Measurements from ENCODE around the gene UBXN4.
"Not testable (repeated sequence)": the region's sequence is repeated elsewhere in the genome, so short reads cannot be mapped to it uniquely, and the experiment has no call there.

UBXN4 gene, protein sequence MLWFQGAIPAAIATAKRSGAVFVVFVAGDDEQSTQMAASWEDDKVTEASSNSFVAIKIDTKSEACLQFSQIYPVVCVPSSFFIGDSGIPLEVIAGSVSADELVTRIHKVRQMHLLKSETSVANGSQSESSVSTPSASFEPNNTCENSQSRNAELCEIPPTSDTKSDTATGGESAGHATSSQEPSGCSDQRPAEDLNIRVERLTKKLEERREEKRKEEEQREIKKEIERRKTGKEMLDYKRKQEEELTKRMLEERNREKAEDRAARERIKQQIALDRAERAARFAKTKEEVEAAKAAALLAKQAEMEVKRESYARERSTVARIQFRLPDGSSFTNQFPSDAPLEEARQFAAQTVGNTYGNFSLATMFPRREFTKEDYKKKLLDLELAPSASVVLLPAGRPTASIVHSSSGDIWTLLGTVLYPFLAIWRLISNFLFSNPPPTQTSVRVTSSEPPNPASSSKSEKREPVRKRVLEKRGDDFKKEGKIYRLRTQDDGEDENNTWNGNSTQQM

DNA sequence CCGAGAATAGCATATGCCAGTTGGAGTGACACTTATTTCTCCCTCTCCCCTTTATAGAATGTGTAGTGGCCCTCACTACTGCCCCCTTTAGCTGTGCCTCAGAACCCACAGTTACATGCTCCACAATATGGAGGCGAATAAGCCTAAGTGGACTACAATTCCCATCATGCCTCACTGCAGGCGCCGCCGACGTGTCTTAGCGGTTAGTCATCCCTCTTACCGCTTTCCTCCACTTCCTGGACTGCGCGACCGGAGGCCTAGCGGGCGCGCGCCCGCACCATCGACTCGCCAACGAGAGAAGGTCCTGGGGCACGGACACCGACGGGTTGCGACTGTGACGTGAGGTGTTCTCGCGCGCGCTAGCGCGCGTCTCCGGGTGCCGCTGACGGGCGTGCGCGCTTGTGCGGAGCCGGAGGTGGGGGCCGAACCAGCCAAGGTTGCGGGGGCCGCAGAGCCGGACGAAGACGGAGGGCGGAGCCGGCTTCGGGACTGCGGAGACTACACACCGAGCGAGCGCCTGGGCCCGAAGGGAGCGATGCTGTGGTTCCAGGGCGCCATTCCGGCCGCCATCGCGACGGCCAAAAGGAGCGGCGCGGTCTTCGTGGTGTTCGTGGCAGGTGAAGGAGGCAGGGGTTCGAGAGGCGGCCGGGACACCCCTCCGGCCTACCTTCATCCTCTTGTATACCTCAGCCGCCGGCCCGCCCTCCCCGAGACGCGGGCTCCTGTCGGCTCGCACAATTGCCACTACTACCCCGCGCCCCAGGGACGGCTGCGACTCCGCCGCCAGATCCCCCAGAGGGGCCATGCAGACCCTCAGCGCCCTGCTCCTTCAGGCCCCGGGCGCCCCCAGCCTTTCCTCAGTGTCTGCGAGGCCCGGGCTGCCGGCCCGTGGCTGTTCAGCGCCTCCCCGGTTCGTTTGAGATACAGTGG, at the start of gene UBXN4:
TSS of gene UBXN4 (plus strand) at position 461 of the 930 bp plus-strand sequence. CDS start at position 536, 75 bp downstream.
- no peaks in the 10 kb centered on the region for H3K4me1 ChIP-seq (ENCODE audit: control insufficient read depth, insufficient read depth, low read length)
- H3K9me3 ChIP-seq (ENCODE audit: control insufficient read depth, low read length): no peaks in the 10 kb centered on the region
- peak within 1 kb of the TSS; percentile 100 for H3K9ac ChIP-seq (ENCODE audit: low read length)
- H3K27me3 ChIP-seq (ENCODE audit: control insufficient read depth, insufficient read depth, low read length): no peaks in the 10 kb centered on the region
- peak within 1 kb of the TSS; percentile 92 for H3K4me3 ChIP-seq (ENCODE audit: low read length)
- H3K36me3 ChIP-seq (ENCODE audit: control insufficient read depth, insufficient read depth, low read length): no peaks in the 10 kb centered on the region

DNA sequence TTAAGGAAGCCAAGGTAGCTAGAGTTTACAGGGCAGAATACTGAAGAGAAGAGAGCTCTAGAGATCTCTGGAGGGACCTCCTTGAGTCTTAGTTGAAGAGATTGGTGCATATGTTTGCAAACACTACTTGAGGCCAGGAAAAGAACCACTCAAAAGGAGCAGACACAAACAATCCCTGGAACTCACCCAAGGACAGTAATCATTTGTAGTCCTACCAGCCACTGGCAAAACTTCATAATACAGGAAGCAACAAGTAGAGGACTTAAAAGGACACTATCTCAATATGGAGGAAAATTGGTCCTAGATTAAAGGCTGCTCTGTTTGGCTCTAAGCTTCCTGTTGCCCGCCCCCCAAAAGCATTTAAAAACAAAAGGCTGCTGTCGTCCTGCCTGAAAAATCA, 46.9 kb upstream of the UBXN4 start:
- H3K27me3 ChIP-seq (ENCODE audit: control insufficient read depth, insufficient read depth, low read length): no peaks in the 10 kb centered on the region
- H3K9me3 ChIP-seq (ENCODE audit: control insufficient read depth, low read length): no peaks in the 10 kb centered on the region
- no peak overlapping the region for H3K4me3 ChIP-seq (ENCODE audit: low read length)
- H3K9ac ChIP-seq (ENCODE audit: low read length): no peak overlapping the region
- no peaks in the 10 kb centered on the region for H3K4me1 ChIP-seq (ENCODE audit: control insufficient read depth, insufficient read depth, low read length)
- no peaks in the 10 kb centered on the region for H3K36me3 ChIP-seq (ENCODE audit: control insufficient read depth, insufficient read depth, low read length)

DNA sequence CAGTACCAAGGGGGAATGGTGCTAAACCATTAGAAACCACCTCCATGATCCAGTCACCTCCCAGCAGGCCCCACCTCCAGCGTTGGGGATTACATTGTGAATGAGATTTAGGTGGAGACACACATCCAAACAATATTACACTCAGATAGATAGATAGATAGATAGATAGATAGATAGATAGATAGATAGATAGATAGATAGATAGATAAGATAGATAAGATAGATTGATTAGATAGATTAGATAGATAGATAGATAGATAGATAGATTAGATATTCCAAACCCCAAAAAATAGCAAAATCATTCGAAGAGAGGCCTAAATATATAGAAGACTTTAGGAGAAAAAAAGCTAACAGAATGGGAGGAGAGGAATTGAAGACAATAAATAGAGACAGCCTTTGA, 42.8 kb upstream of the UBXN4 start:
- no peak overlapping the region for H3K4me3 ChIP-seq (ENCODE audit: low read length)
- no peaks in the 10 kb centered on the region for H3K36me3 ChIP-seq (ENCODE audit: control insufficient read depth, insufficient read depth, low read length)
- no peak overlapping the region for H3K9ac ChIP-seq (ENCODE audit: low read length)
- no peaks in the 10 kb centered on the region for H3K4me1 ChIP-seq (ENCODE audit: control insufficient read depth, insufficient read depth, low read length)
- no peaks in the 10 kb centered on the region for H3K9me3 ChIP-seq (ENCODE audit: control insufficient read depth, low read length)
- H3K27me3 ChIP-seq (ENCODE audit: control insufficient read depth, insufficient read depth, low read length): no peaks in the 10 kb centered on the region

DNA sequence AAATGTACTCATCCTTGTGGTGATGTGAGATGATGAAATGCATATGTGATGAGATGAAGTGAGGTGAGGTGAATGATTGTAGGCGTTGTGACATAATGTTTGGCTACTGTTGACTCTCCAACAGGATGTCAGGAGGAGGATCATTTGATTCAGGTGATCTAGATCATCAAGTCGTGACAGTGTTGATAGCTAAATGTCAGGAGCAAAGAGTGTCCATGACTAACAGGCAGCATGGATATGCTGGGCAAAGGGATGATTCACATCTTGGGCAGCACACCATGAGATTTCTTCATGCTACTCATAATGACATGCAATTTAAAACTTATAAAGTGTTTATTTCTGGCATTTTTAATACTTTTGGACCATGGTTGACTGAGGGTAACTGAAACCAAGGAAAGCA, 40.2 kb upstream of the UBXN4 start:
- Histone ChIP-seq H3K36me3 (ENCODE audit: control insufficient read depth, insufficient read depth, low read length) (no peaks in the 10 kb centered on the region), H3K9me3 (ENCODE audit: control insufficient read depth, low read length) (no peaks in the 10 kb centered on the region)

DNA sequence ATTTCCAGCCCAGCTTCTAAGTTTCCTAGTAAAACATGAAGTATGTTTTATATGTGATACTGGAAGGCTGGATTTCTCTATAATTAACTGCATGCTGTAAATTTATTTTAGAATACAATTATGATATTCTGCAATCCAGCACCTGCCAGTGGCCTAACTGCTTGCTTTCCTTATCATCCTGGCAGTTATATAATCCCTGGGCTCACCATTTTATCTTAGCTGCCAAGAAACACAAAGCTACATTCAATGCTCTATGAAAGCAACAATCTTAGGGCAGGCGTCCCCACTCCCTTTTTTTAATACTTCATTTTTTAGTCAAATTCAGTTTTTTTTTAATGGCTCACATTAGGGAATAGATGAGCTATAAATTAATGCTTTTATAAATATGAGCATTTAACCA, 38.4 kb upstream of the UBXN4 start:
- H3K9me3 ChIP-seq (ENCODE audit: control insufficient read depth, low read length): no peaks in the 10 kb centered on the region
- H3K27me3 ChIP-seq (ENCODE audit: control insufficient read depth, insufficient read depth, low read length): no peaks in the 10 kb centered on the region
- H3K4me1 ChIP-seq (ENCODE audit: control insufficient read depth, insufficient read depth, low read length): no peaks in the 10 kb centered on the region
- H3K9ac ChIP-seq (ENCODE audit: low read length): no peak overlapping the region
- no peak overlapping the region for H3K4me3 ChIP-seq (ENCODE audit: low read length)
- no peaks in the 10 kb centered on the region for H3K36me3 ChIP-seq (ENCODE audit: control insufficient read depth, insufficient read depth, low read length)

More for the DNA sequence above, 40.2 kb upstream of the UBXN4 start:
- Histone ChIP-seq H3K4me1 (ENCODE audit: control insufficient read depth, insufficient read depth, low read length) (no peaks in the 10 kb centered on the region), H3K4me3 (ENCODE audit: low read length) (no peak overlapping the region), H3K9ac (ENCODE audit: low read length) (no peak overlapping the region), H3K27me3 (ENCODE audit: control insufficient read depth, insufficient read depth, low read length) (no peaks in the 10 kb centered on the region)

DNA sequence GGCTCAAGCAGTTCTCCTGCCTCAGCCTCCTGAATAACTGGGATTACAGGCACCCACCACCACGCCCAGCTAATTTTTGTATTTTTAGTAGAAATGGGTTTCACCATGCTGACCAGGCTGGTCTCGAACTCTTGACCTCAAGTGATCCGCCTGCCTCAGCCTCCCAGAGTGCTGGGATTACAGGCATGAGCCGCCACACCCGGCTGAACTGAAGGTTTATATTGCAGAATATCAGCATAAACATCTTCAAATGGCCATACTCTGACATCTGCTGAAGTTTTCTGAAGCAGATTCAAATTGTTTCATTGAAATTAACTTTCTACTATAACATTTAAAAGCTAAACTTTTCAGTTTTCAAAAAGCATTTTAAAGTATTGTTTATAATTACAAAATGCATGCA, 37.6 kb upstream of the UBXN4 start:
- not testable (repeated sequence) for H3K27me3 ChIP-seq (ENCODE audit: control insufficient read depth, insufficient read depth, low read length); H3K4me3 ChIP-seq (ENCODE audit: low read length); H3K36me3 ChIP-seq (ENCODE audit: control insufficient read depth, insufficient read depth, low read length); H3K9ac ChIP-seq (ENCODE audit: low read length); H3K4me1 ChIP-seq (ENCODE audit: control insufficient read depth, insufficient read depth, low read length); H3K9me3 ChIP-seq (ENCODE audit: control insufficient read depth, low read length)

DNA sequence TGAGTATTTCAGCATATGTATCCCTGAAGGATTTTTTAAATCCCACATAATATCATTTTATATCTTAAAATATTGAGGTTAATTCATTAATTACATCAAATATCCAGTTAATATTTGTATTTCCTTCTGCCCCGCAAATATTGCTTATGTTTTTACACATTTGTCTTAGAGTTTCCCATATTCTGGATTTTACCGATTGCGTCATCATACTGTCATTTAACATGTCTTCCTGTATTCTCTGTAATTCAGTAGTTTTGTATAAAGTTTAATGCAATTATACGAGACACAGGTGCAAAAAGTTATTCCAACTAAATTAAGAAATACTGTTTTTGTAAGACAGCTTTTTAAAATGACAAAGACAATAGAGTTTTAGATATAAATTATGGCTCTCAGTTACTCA, 33.5 kb upstream of the UBXN4 start:
- no peak overlapping the region for H3K9ac ChIP-seq (ENCODE audit: low read length)
- H3K4me1 ChIP-seq (ENCODE audit: control insufficient read depth, insufficient read depth, low read length): no peaks in the 10 kb centered on the region
- H3K27me3 ChIP-seq (ENCODE audit: control insufficient read depth, insufficient read depth, low read length): no peaks in the 10 kb centered on the region
- no peaks in the 10 kb centered on the region for H3K36me3 ChIP-seq (ENCODE audit: control insufficient read depth, insufficient read depth, low read length)
- H3K4me3 ChIP-seq (ENCODE audit: low read length): no peak overlapping the region
- H3K9me3 ChIP-seq (ENCODE audit: control insufficient read depth, low read length): no peaks in the 10 kb centered on the region

DNA sequence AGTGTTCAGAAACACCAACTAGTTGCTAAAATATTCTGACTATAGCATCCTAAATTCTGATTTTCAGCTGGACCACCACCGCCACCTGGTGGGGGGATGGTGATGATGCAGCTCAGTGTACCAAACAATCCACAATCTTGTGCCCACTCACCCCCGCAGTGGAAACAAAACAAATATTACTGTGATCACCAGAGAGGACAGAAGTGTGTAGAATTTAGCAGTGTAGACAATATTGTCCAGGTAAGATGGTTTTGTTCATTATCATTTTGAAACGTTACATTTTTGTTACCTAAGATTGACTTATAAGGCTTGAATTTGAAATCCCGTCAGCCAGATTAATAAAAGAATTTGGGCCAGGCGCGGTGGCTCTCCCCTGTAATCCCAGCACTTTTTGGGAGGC, 31.7 kb upstream of the UBXN4 start:
- no peaks in the 10 kb centered on the region for H3K4me1 ChIP-seq (ENCODE audit: control insufficient read depth, insufficient read depth, low read length)
- no peaks in the 10 kb centered on the region for H3K27me3 ChIP-seq (ENCODE audit: control insufficient read depth, insufficient read depth, low read length)
- H3K36me3 ChIP-seq (ENCODE audit: control insufficient read depth, insufficient read depth, low read length): no peaks in the 10 kb centered on the region

DNA sequence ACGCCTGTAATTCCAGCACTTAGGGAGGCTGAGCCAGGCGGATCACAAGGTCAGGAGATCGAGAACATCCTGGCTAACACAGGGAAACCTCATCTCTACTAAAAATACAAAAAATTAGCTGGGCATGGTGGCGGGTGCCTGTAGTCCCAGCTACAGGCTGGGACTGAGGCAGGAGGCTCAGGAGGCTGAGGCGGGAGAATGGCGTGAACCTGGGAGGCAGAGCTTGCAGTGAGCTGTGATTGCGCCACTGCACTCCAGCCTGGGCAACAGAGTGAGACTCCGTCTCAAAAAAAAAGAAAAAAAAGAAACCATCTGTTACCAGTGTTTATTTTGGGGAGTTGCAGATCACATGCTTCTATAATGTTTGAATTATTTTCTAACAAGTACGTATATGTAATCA, 26.6 kb upstream of the UBXN4 start:
- not testable (repeated sequence) for H3K27me3 ChIP-seq (ENCODE audit: control insufficient read depth, insufficient read depth, low read length); H3K9ac ChIP-seq (ENCODE audit: low read length); H3K4me1 ChIP-seq (ENCODE audit: control insufficient read depth, insufficient read depth, low read length); H3K36me3 ChIP-seq (ENCODE audit: control insufficient read depth, insufficient read depth, low read length); H3K9me3 ChIP-seq (ENCODE audit: control insufficient read depth, low read length); H3K4me3 ChIP-seq (ENCODE audit: low read length)

More for the DNA sequence above, 31.7 kb upstream of the UBXN4 start:
- no peak overlapping the region for H3K9ac ChIP-seq (ENCODE audit: low read length)
- H3K9me3 ChIP-seq (ENCODE audit: control insufficient read depth, low read length): no peaks in the 10 kb centered on the region
- H3K4me3 ChIP-seq (ENCODE audit: low read length): no peak overlapping the region

DNA sequence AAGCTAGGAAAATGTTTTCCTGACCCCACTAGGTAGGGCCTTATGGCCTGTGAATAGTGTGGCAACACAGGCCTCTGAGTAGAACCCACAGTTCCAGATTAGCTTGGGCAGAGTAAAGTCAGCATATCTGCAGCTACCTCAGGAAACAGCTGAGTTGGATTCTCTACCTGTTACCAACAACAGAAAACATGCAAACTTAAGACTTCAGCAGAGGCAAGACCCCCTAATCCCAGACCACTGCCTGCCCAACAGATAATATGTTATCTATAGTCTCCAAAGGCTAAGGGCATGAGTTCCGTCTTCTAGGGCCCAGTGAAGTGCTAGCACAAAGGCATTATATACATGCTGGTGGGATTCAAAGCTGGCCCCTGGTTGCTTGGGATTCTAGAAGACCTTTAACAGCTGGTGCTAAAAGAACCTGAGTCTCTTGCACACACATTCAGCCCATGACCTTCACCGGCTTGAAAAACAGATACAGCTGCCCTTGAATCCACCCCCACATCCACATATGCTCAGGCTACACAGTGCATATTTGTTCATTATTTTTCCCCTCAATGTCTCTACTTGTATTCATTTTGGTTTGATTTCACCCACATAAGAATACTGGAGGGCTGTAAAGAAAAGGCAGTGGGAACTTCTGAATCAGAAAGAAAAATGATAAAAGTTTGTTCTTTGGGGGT, 13.5 kb upstream of the UBXN4 start:
- no peak overlapping the region for H3K9ac ChIP-seq (ENCODE audit: low read length)
- H3K4me3 ChIP-seq (ENCODE audit: low read length): no peak overlapping the region
- H3K36me3 ChIP-seq (ENCODE audit: control insufficient read depth, insufficient read depth, low read length): no peaks in the 10 kb centered on the region
- no peaks in the 10 kb centered on the region for H3K4me1 ChIP-seq (ENCODE audit: control insufficient read depth, insufficient read depth, low read length)
- H3K27me3 ChIP-seq (ENCODE audit: control insufficient read depth, insufficient read depth, low read length): no peaks in the 10 kb centered on the region
- no peaks in the 10 kb centered on the region for H3K9me3 ChIP-seq (ENCODE audit: control insufficient read depth, low read length)

DNA sequence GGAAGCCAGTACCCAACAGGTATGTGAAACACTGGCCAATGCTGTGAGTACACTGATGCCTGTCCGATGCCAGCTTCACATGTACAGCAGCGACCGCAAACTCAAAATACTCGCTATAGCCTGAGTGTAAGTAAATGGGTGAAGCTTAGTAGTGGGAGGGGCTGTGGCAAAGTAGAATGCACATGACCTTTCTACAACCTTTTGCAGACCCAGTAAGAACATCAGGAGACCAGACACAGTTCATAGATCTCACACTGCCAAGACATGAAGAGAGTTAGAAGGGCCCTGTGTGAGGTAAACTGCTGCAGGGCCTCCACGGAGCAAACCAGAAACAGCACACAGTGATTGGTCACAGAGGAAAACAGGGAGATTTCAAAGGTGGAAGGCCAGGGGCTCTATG, 9.1 kb upstream of the UBXN4 start:
- H3K9ac ChIP-seq (ENCODE audit: low read length): no peak overlapping the region
- no peaks in the 10 kb centered on the region for H3K36me3 ChIP-seq (ENCODE audit: control insufficient read depth, insufficient read depth, low read length)
- H3K27me3 ChIP-seq (ENCODE audit: control insufficient read depth, insufficient read depth, low read length): no peaks in the 10 kb centered on the region
- no peaks in the 10 kb centered on the region for H3K4me1 ChIP-seq (ENCODE audit: control insufficient read depth, insufficient read depth, low read length)
- H3K9me3 ChIP-seq (ENCODE audit: control insufficient read depth, low read length): no peaks in the 10 kb centered on the region
- H3K4me3 ChIP-seq (ENCODE audit: low read length): no peak overlapping the region

DNA sequence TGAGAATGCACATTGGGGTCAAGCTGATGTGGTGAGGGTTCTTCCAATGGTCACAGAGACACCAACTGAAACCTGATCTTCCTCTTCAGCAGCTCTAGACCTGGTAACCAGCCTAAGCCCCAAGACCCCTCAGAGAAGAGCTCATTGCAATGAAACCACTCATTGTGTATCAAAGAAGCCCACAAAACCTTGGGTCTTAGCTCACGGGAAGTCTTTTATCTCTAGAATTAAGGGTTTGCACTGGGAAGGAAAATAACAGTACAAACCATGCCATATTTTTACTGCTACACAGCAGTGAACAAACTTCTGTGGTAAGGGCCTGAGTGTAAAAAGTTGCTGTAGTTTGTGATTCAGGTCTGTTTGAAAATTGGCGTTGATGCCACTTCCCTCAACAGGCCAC, 8.6 kb upstream of the UBXN4 start:
- no peak overlapping the region for H3K4me3 ChIP-seq (ENCODE audit: low read length)
- no peak overlapping the region for H3K9ac ChIP-seq (ENCODE audit: low read length)
- H3K27me3 ChIP-seq (ENCODE audit: control insufficient read depth, insufficient read depth, low read length): no peaks in the 10 kb centered on the region
- H3K36me3 ChIP-seq (ENCODE audit: control insufficient read depth, insufficient read depth, low read length): no peaks in the 10 kb centered on the region
- H3K4me1 ChIP-seq (ENCODE audit: control insufficient read depth, insufficient read depth, low read length): no peaks in the 10 kb centered on the region
- H3K9me3 ChIP-seq (ENCODE audit: control insufficient read depth, low read length): no peaks in the 10 kb centered on the region

Measured in mucosa of stomach (tissue), 1 donor.